ENCODE data around the gene JAZF1.

DNA sequence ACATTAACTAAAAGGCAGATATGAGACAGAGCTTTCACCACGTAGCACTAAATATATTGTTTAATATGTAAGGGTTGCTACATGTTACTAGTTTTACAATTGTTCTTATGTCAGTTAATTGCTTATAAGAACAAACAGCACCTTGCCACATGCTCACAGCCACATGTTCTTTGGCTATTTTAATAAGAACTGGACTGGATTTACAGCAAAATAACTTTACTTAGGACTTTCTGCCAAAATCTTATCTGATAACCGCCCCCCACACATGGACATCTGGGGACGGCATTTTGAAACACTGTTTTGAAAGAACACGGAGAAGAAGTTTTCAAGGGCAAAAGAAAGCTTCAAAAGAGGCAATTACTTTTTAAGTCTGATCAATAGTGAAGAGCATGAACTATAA, 45.3 kb downstream of the JAZF1 start:
- TF ChIP-seq MAZ (IDR thresholded peaks at IDR 0.05; ENCODE audit: borderline replicate concordance, low read depth, low read length), result no peak
- TF ChIP-seq, protein P1, sequence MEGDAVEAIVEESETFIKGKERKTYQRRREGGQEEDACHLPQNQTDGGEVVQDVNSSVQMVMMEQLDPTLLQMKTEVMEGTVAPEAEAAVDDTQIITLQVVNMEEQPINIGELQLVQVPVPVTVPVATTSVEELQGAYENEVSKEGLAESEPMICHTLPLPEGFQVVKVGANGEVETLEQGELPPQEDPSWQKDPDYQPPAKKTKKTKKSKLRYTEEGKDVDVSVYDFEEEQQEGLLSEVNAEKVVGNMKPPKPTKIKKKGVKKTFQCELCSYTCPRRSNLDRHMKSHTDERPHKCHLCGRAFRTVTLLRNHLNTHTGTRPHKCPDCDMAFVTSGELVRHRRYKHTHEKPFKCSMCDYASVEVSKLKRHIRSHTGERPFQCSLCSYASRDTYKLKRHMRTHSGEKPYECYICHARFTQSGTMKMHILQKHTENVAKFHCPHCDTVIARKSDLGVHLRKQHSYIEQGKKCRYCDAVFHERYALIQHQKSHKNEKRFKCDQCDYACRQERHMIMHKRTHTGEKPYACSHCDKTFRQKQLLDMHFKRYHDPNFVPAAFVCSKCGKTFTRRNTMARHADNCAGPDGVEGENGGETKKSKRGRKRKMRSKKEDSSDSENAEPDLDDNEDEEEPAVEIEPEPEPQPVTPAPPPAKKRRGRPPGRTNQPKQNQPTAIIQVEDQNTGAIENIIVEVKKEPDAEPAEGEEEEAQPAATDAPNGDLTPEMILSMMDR (conservative IDR thresholded peaks at IDR 0.05; ENCODE audit: low read depth, low read length), result no peak
- no peak for TF ChIP-seq RAD21 (IDR thresholded peaks at IDR 0.05; ENCODE audit: low read length)
- TF ChIP-seq POLR2A (IDR thresholded peaks at IDR 0.05; ENCODE audit: low read depth, low read length), result no peak
- TF ChIP-seq CEBPB (IDR thresholded peaks at IDR 0.05; ENCODE audit: low read depth, low read length), result no peak

Measured in IMR-90 (cell line).